ENCODE data around the gene RAI1.

The RAI1 gene

GRCh38 chr17:17758941-17759563, 77.8 kb downstream of the RAI1 start:
- ChIA-PET CTCF (no interaction called here), POLR2A (interaction anchor here (1.0 kb wide), 1 partner anchor 19 kb away, joined by 3 read pairs; no protein-coding TSS in a partner anchor)
- DNase-seq (ENCODE audit: extremely low spot score): no peak
- TF ChIP-seq FOXM1 (IDR thresholded peaks at IDR 0.05; ENCODE audit: borderline replicate concordance): no peak
- no peak for TF ChIP-seq ARNT (IDR thresholded peaks at IDR 0.05)
- no peak for TF ChIP-seq NFRKB (IDR thresholded peaks at IDR 0.05)
- no peak for TF ChIP-seq SUZ12 (IDR thresholded peaks at IDR 0.05)
- no peak for TF ChIP-seq CTBP1 (IDR thresholded peaks at IDR 0.05; ENCODE audit: borderline replicate concordance)
- TF ChIP-seq SP1 (IDR thresholded peaks at IDR 0.05): no peak
- no peak for TF ChIP-seq FOXA1 (IDR thresholded peaks at IDR 0.05)
- TF ChIP-seq BHLHE40 (IDR thresholded peaks at IDR 0.05; ENCODE audit: borderline replicate concordance): no peak
- TF ChIP-seq HDGF (IDR thresholded peaks at IDR 0.05; ENCODE audit: borderline replicate concordance): no peak
- TF ChIP-seq PKNOX1 (IDR thresholded peaks at IDR 0.05): no peak

GRCh38 chr17:17760350-17760749, 79.1 kb downstream of the RAI1 start:
- ChIA-PET CTCF (interaction anchor here (0.6 kb wide), 1 partner anchor 865 kb away, joined by 3 read pairs; no protein-coding TSS in a partner anchor), POLR2A (no interaction called here)
- no peak for TF ChIP-seq FOXA1 (IDR thresholded peaks at IDR 0.05)
- no peak for TF ChIP-seq SP1 (IDR thresholded peaks at IDR 0.05)
- TF ChIP-seq ZNF384 (IDR thresholded peaks at IDR 0.05): no peak
- no peak for TF ChIP-seq SUZ12 (IDR thresholded peaks at IDR 0.05)
- TF ChIP-seq FOXM1 (IDR thresholded peaks at IDR 0.05; ENCODE audit: borderline replicate concordance): no peak
- no peak for TF ChIP-seq ARNT (IDR thresholded peaks at IDR 0.05)
- no peak for TF ChIP-seq ELF4 (IDR thresholded peaks at IDR 0.05)
- TF ChIP-seq FOXK2 (IDR thresholded peaks at IDR 0.05): no peak
- TF ChIP-seq CTBP1 (IDR thresholded peaks at IDR 0.05; ENCODE audit: borderline replicate concordance): no peak
- no peak for TF ChIP-seq BHLHE40 (IDR thresholded peaks at IDR 0.05; ENCODE audit: borderline replicate concordance)
- no peak for TF ChIP-seq LEF1 (IDR thresholded peaks at IDR 0.05; ENCODE audit: borderline replicate concordance)
- TF ChIP-seq HDGF (IDR thresholded peaks at IDR 0.05; ENCODE audit: borderline replicate concordance): no peak
- TF ChIP-seq L3MBTL2 (conservative IDR thresholded peaks at IDR 0.05): no peak
- TF ChIP-seq TARDBP (IDR thresholded peaks at IDR 0.05): no peak
- no peak for TF ChIP-seq NFRKB (IDR thresholded peaks at IDR 0.05)
- DNase-seq (ENCODE audit: extremely low spot score): no peak

- ChIA-PET CTCF (no interaction called here), POLR2A (no interaction called here)
- TF ChIP-seq TARDBP (IDR thresholded peaks at IDR 0.05): no peak
- no peak for TF ChIP-seq ARNT (IDR thresholded peaks at IDR 0.05)
- no peak for TF ChIP-seq LEF1 (IDR thresholded peaks at IDR 0.05; ENCODE audit: borderline replicate concordance)
- TF ChIP-seq HDGF (IDR thresholded peaks at IDR 0.05; ENCODE audit: borderline replicate concordance): no peak
- no peak for TF ChIP-seq FOXK2 (IDR thresholded peaks at IDR 0.05)
- TF ChIP-seq L3MBTL2 (conservative IDR thresholded peaks at IDR 0.05): no peak
- TF ChIP-seq BHLHE40 (IDR thresholded peaks at IDR 0.05; ENCODE audit: borderline replicate concordance): no peak
- no peak for TF ChIP-seq CTBP1 (IDR thresholded peaks at IDR 0.05; ENCODE audit: borderline replicate concordance)
- no peak for TF ChIP-seq SP1 (IDR thresholded peaks at IDR 0.05)
- no peak for TF ChIP-seq FOXM1 (IDR thresholded peaks at IDR 0.05; ENCODE audit: borderline replicate concordance)
- TF ChIP-seq FOXA1 (IDR thresholded peaks at IDR 0.05): no peak
- TF ChIP-seq PKNOX1 (IDR thresholded peaks at IDR 0.05): no peak
- no peak for TF ChIP-seq SUZ12 (IDR thresholded peaks at IDR 0.05)
- TF ChIP-seq ZNF384 (IDR thresholded peaks at IDR 0.05): no peak
- TF ChIP-seq ELF4 (IDR thresholded peaks at IDR 0.05): no peak
- no peak for TF ChIP-seq NFRKB (IDR thresholded peaks at IDR 0.05)
- no peak for DNase-seq (ENCODE audit: extremely low spot score)
Observed at GRCh38 chr17:17760872-17761550, 79.8 kb downstream of the RAI1 start.

GRCh38 chr17:17761894-17762743, 80.9 kb downstream of the RAI1 start:
- ChIA-PET CTCF (no interaction called here), POLR2A (interaction anchor here (0.9 kb wide), 1 partner anchor 9 kb away, joined by 3 read pairs; no protein-coding TSS in a partner anchor)
- no peak for DNase-seq (ENCODE audit: extremely low spot score)
- TF ChIP-seq HDGF (IDR thresholded peaks at IDR 0.05; ENCODE audit: borderline replicate concordance) (no peak), CTBP1 (IDR thresholded peaks at IDR 0.05; ENCODE audit: borderline replicate concordance) (no peak), ELF4 (IDR thresholded peaks at IDR 0.05) (no peak), ARNT (IDR thresholded peaks at IDR 0.05) (no peak), PKNOX1 (IDR thresholded peaks at IDR 0.05) (no peak), BHLHE40 (IDR thresholded peaks at IDR 0.05; ENCODE audit: borderline replicate concordance) (no peak), LEF1 (IDR thresholded peaks at IDR 0.05; ENCODE audit: borderline replicate concordance) (no peak), SP1 (IDR thresholded peaks at IDR 0.05) (no peak), FOXA1 (IDR thresholded peaks at IDR 0.05) (no peak), NFRKB (IDR thresholded peaks at IDR 0.05) (no peak), TARDBP (IDR thresholded peaks at IDR 0.05) (no peak), L3MBTL2 (conservative IDR thresholded peaks at IDR 0.05) (no peak)

GRCh38 chr17:17762744-17763105, 81.5 kb downstream of the RAI1 start:
- CTCF ChIA-PET: no interaction called here
- no peak for TF ChIP-seq SP1 (IDR thresholded peaks at IDR 0.05)
- no peak for TF ChIP-seq ARNT (IDR thresholded peaks at IDR 0.05)
- TF ChIP-seq PKNOX1 (IDR thresholded peaks at IDR 0.05): no peak
- no peak for TF ChIP-seq CTBP1 (IDR thresholded peaks at IDR 0.05; ENCODE audit: borderline replicate concordance)
- no peak for TF ChIP-seq FOXM1 (IDR thresholded peaks at IDR 0.05; ENCODE audit: borderline replicate concordance)
- no peak for TF ChIP-seq LEF1 (IDR thresholded peaks at IDR 0.05; ENCODE audit: borderline replicate concordance)
- TF ChIP-seq TARDBP (IDR thresholded peaks at IDR 0.05): no peak
- TF ChIP-seq HDGF (IDR thresholded peaks at IDR 0.05; ENCODE audit: borderline replicate concordance): no peak
- TF ChIP-seq FOXK2 (IDR thresholded peaks at IDR 0.05): no peak
- no peak for TF ChIP-seq ZNF384 (IDR thresholded peaks at IDR 0.05)
- TF ChIP-seq FOXA1 (IDR thresholded peaks at IDR 0.05): no peak
- no peak for TF ChIP-seq BHLHE40 (IDR thresholded peaks at IDR 0.05; ENCODE audit: borderline replicate concordance)
- TF ChIP-seq NFRKB (IDR thresholded peaks at IDR 0.05): no peak
- TF ChIP-seq ELF4 (IDR thresholded peaks at IDR 0.05): no peak
- TF ChIP-seq L3MBTL2 (conservative IDR thresholded peaks at IDR 0.05): no peak
- no peak for TF ChIP-seq SUZ12 (IDR thresholded peaks at IDR 0.05)
- no peak for DNase-seq (ENCODE audit: extremely low spot score)
- POLR2A ChIA-PET: interaction anchor here (0.9 kb wide), 1 partner anchor 9 kb away, joined by 3 read pairs; no protein-coding TSS in a partner anchor

Measured in HEK293T (cell line).